Sigmoid colon (tissue), 7 donors: ENCODE results near the gene STARD9. TPM values are rescaled to one million over a fixed set of nuclear protein-coding genes. Genes with fewer than 3 reads are reported as not detected.

ENCODE experiments used
- DNase-seq: peaks from one replicate; pipeline ENCODE4 v3.0.0-alpha.2; 2019
- H3K27ac ChIP-seq, 4 donors: fragments of 200-600 bp; sonication (generic); one replicate each; pipeline ENCODE4 v1.5.1; 2016 to 2019; ENCODE audit warnings: mild to moderate bottlenecking in 1 of 4
- H3K27me3 ChIP-seq, 3 donors: fragments of 200-600 bp; sonication (generic); one replicate each; pipeline ENCODE4 v1.5.1; 2019; ENCODE audit warnings: mild to moderate bottlenecking in 1 of 3
- H3K36me3 ChIP-seq, 4 donors: fragments of 200-600 bp; sonication (generic); one replicate each; pipeline ENCODE4 v1.5.1; 2016 to 2019
- H3K4me1 ChIP-seq, 4 donors: fragments of 200-600 bp; sonication (generic); one replicate each; pipeline ENCODE4 v1.5.1; 2017 to 2019
- H3K4me3 ChIP-seq, 4 donors: fragments of 200-600 bp; sonication (generic); one replicate each; pipeline ENCODE4 v1.5.1; 2017 to 2019; ENCODE audit warnings: mild to moderate bottlenecking in 2 of 4, moderate library complexity in 1 of 4
- H3K9me3 ChIP-seq, 4 donors: fragments of 200-600 bp in 3 of 4; sonication (generic) in 3 of 4; one replicate each; pipeline versions ENCODE4 v1.5.1 to v1.6.1; 2013 to 2019
- EP300 ChIP-seq, 4 donors: sonication (generic); formaldehyde crosslinking; IDR thresholded peaks; one replicate each; pipeline ENCODE4 v1.6.1; 2017; ENCODE audit warnings: antibody characterized with exemption in 4 of 4
- POLR2A ChIP-seq, 2 donors: fragments of 450-650 bp; IDR thresholded peaks; one replicate each; pipeline ENCODE4 v1.6.1; 2016; ENCODE audit warnings: antibody characterized with exemption in 2 of 2, mild to moderate bottlenecking in 2 of 2, moderate library complexity in 2 of 2
- POLR2AphosphoS5 ChIP-seq, 4 donors: sonication (generic); formaldehyde crosslinking; IDR thresholded peaks; one replicate each; pipeline ENCODE4 v1.6.1; 2017; ENCODE audit warnings: antibody characterized with exemption in 4 of 4
- WGBS, 2 donors: extraction: QIAGEN DNeasy Blood & Tissue Kit; methylation state at CpG; one replicate each; pipeline ENCODE4 v1.1.7; 2013; 5-methylcytosine and 5-hydroxymethylcytosine counted together
- intact Hi-C: fragments of 100-400 bp; cut with DNase I; formaldehyde crosslinking; loops from one replicate; pipeline ENCODE4 v1.15.1; 2023
- polyA plus RNA-seq, 3 donors: library from polyadenylated mRNA; stranded (reverse); fragments of 200-250 nt; gene quantifications; one replicate each; pipeline ENCODE4 v1.2.3, GENCODE V29; 2013
- total RNA-seq, 4 donors: library from RNA; depleted of rRNA; stranded (reverse); fragments of >200 nt; gene quantifications; one replicate each; pipeline ENCODE4 v1.1.0, GENCODE V29; 2016
- TF ChIP-seq, protein P1 (sequence below), 4 experiments: fragments of 450-650 bp in 3 of 4; fragments of 200-600 bp in 1 of 4; IDR thresholded peaks; one replicate each; pipeline ENCODE4 v1.5.1; 2016 to 2019; ENCODE audit warnings: antibody characterized with exemption in 4 of 4, mild to moderate bottlenecking in 3 of 4, moderate library complexity in 2 of 4
- donor health status: healthy with polysubstance abuse.
- donor health status: Bipolar disorder and iron deficiency.
- donor health status: healthy.

The STARD9 gene
- total and polyA plus RNA-seq, 7 donors: 0.60 to 125 (median 36.4) TPM

GRCh38 chr15:42704492-42704926 is 129.1 kb downstream of the STARD9 start:
- H3K9me3 ChIP-seq: no peaks in the 10 kb centered on the region
- no peak for DNase-seq
- no peak overlapping the region for H3K27ac ChIP-seq
- WGBS, 2 donors: 29 to 33% methylated on average over 4 of the region's 4 CpGs
- intact Hi-C loops: loop anchor here (2.0 kb wide), 1 partner anchor 222 kb away; no protein-coding TSS in a partner anchor
- H3K27me3 ChIP-seq: no peaks in the 10 kb centered on the region
- peaks cover 0 to 55% (median 3%) of the 10 kb centered on the region in 4 donors for H3K36me3 ChIP-seq
- TF ChIP-seq, protein P1, sequence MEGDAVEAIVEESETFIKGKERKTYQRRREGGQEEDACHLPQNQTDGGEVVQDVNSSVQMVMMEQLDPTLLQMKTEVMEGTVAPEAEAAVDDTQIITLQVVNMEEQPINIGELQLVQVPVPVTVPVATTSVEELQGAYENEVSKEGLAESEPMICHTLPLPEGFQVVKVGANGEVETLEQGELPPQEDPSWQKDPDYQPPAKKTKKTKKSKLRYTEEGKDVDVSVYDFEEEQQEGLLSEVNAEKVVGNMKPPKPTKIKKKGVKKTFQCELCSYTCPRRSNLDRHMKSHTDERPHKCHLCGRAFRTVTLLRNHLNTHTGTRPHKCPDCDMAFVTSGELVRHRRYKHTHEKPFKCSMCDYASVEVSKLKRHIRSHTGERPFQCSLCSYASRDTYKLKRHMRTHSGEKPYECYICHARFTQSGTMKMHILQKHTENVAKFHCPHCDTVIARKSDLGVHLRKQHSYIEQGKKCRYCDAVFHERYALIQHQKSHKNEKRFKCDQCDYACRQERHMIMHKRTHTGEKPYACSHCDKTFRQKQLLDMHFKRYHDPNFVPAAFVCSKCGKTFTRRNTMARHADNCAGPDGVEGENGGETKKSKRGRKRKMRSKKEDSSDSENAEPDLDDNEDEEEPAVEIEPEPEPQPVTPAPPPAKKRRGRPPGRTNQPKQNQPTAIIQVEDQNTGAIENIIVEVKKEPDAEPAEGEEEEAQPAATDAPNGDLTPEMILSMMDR (IDR thresholded peaks at IDR 0.05): peak; percentile 35 to 74 (median 56)
- TF ChIP-seq POLR2AphosphoS5 (IDR thresholded peaks at IDR 0.05): no peak
- H3K4me3 ChIP-seq: no peak overlapping the region
- H3K4me1 ChIP-seq: peaks cover 0 to 22% (median 15%) of the 10 kb centered on the region in 4 donors

DNA sequence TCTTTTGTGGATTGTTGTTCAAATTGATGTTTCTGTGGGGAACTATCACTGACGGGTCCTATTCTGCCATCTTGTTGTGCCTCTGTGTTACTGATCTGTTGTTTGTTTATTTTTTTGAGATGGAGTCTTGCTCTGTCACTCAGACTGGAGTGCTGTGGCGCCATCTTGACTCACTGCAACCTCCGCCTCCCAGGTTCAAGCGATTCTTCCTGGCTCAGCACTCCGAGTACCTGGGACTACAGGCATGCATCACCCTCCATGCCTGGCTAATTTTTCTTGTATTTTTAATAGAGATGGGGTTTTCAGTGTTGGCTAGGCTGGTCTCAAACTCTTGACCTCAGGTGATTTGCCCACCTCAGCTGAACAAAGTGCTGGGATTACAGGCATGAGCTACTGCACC is 129.9 kb downstream of the STARD9 start:
- Histone ChIP-seq H3K36me3 (peaks cover 0 to 47% (median 4%) of the 10 kb centered on the region in 4 donors), H3K4me3 (no peak overlapping the region), H3K27ac (no peak overlapping the region), H3K27me3 (no peaks in the 10 kb centered on the region), H3K4me1 (peaks cover 0 to 22% (median 15%) of the 10 kb centered on the region in 4 donors), H3K9me3 (no peaks in the 10 kb centered on the region)
- TF ChIP-seq EP300 (IDR thresholded peaks at IDR 0.05): no peak
- no peak for TF ChIP-seq POLR2AphosphoS5 (IDR thresholded peaks at IDR 0.05)
- no peak for TF ChIP-seq POLR2A (IDR thresholded peaks at IDR 0.05)
- TF ChIP-seq, protein P1 (IDR thresholded peaks at IDR 0.05): no peak
- intact Hi-C loops: loop anchor here (2.0 kb wide), 1 partner anchor 221 kb away; no protein-coding TSS in a partner anchor
- WGBS, 2 donors: 97% methylated on average over 5 of the region's 5 CpGs
- DNase-seq: no peak

- 71 to 89% methylated on average over 2 of the region's 2 CpGs for WGBS, 2 donors
- Histone ChIP-seq H3K4me1 (peaks cover 0 to 22% (median 15%) of the 10 kb centered on the region in 4 donors), H3K27me3 (no peaks in the 10 kb centered on the region), H3K27ac (peak overlapping the region in 1 of 4 donors; percentile 27), H3K4me3 (no peak overlapping the region), H3K36me3 (peaks cover 0 to 37% (median 2%) of the 10 kb centered on the region in 4 donors), H3K9me3 (no peaks in the 10 kb centered on the region)
- intact Hi-C loops: no loop called here
- DNase-seq: no peak
- TF ChIP-seq EP300 (IDR thresholded peaks at IDR 0.05) (no peak), POLR2A (IDR thresholded peaks at IDR 0.05) (no peak), POLR2AphosphoS5 (IDR thresholded peaks at IDR 0.05) (no peak)
- TF ChIP-seq, protein P1 (IDR thresholded peaks at IDR 0.05): no peak
These were observed 131.7 kb downstream of the STARD9 start for GRCh38 chr15:42707068-42707467.

DNA sequence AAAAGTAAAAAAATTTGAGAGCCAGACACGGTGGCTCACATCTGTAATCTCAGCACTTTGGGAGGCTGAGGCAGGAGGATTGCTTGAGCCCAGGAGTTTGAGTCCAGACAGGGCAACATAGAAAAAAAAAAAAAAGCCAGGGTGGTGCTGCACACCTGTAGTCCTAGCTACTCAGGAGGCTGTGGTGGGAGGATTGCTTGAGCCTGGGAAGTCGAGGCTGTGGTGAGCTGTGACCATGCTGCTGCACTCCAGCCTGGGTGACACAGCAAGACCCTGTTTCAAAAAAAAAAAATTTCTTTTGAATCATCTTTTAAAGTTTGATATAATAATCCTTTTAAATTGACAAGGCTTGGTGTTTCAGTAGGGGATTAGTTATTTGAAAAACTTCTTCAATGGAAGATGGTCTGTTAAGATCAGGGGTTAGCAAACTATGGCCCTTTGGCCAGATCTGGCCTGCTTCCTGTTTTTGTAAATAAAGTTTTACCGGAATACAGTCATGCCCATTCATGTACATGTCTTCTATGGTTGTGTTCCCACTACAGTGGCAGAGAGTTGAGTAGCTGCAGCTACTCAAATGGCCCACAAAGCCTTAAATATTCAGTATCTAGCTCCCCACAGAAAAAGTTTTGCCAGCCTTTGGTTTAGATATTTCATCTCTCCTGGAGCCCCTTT is 132.6 kb downstream of the STARD9 start:
- Histone ChIP-seq H3K36me3 (peaks cover 0 to 28% (median 2%) of the 10 kb centered on the region in 4 donors), H3K27ac (peak overlapping the region in 1 of 4 donors; percentile 15), H3K4me1 (peaks cover 0 to 22% (median 15%) of the 10 kb centered on the region in 4 donors), H3K27me3 (no peaks in the 10 kb centered on the region), H3K4me3 (no peak overlapping the region), H3K9me3 (no peaks in the 10 kb centered on the region)
- DNase-seq: no peak
- intact Hi-C loops: no loop called here
- TF ChIP-seq, protein P1 (IDR thresholded peaks at IDR 0.05): no peak
- TF ChIP-seq POLR2AphosphoS5 (IDR thresholded peaks at IDR 0.05) (no peak), POLR2A (IDR thresholded peaks at IDR 0.05) (no peak), EP300 (IDR thresholded peaks at IDR 0.05) (no peak)
- 80 to 88% methylated on average over 3 of the region's 3 CpGs for WGBS, 2 donors
